Ovary (tissue), 9 donors: ENCODE data around the gene CENPO. TPM values are rescaled to one million over a fixed set of nuclear protein-coding genes. Genes with fewer than 3 reads are reported as not detected.

Experiments
- DNase-seq, 5 donors: peaks; one replicate each; pipeline ENCODE4 v3.0.0-alpha.2; 2019 to 2020
- H3K27ac ChIP-seq, 2 donors: fragments of 200-600 bp; one replicate each; pipeline versions ENCODE4 v1.5.1 to v1.8.0; 2019 to 2022
- H3K27me3 ChIP-seq: fragments of 200-600 bp; one replicate; pipeline ENCODE4 v1.8.0; 2022
- H3K36me3 ChIP-seq: fragments of 200-600 bp; sonication (generic); one replicate; pipeline ENCODE4 v1.5.1; 2019
- H3K4me1 ChIP-seq: one replicate; pipeline ENCODE4 v1.8.1; 2013; ENCODE audit warnings: mild to moderate bottlenecking, moderate library complexity; ENCODE audit not compliant: insufficient read depth
- H3K4me3 ChIP-seq: fragments of 200-600 bp; sonication (generic); one replicate; pipeline ENCODE4 v1.5.1; 2017
- H3K9me3 ChIP-seq, 2 donors: fragments of 200-600 bp in 1 of 2; sonication (generic) in 1 of 2; one replicate each; pipeline versions ENCODE4 v1.5.1 to v1.8.1; 2013 to 2019; ENCODE audit warnings: mild to moderate bottlenecking in 1 of 2, moderate library complexity in 1 of 2
- CTCF ChIP-seq, 3 donors: fragments of 450-650 bp in 2 of 3; fragments of 200-600 bp in 1 of 3; IDR thresholded peaks; one replicate each; pipeline versions ENCODE4 v1.5.1 to v1.8.0; 2016 to 2022; ENCODE audit warnings: antibody characterized with exemption in 3 of 3, mild to moderate bottlenecking in 1 of 3
- EP300 ChIP-seq: sonication (generic); formaldehyde crosslinking; IDR thresholded peaks from one replicate; pipeline ENCODE4 v1.6.1; 2017; ENCODE audit warnings: antibody characterized with exemption
- POLR2A ChIP-seq: fragments of 450-650 bp; IDR thresholded peaks from one replicate; pipeline ENCODE4 v1.6.1; 2017; ENCODE audit warnings: antibody characterized with exemption, mild to moderate bottlenecking, moderate library complexity
- WGBS, 3 donors: extraction: QIAGEN DNeasy Blood & Tissue Kit in 1 of 3; methylation state at CpG; one replicate each; pipeline versions ENCODE4 v1.1.5 to v1.1.7; 2013 to 2017; 5-methylcytosine and 5-hydroxymethylcytosine counted together
- intact Hi-C, 4 donors: fragments of 100-400 bp; cut with DNase I; formaldehyde crosslinking; loops; one replicate each; pipeline versions ENCODE4 v1.11.0 to v1.15.1; 2022 to 2023
- polyA plus RNA-seq, 2 donors: library from polyadenylated mRNA; stranded (reverse); fragments of 200-250 nt in 1 of 2; fragments of 350-450 nt in 1 of 2; fragmentation: Illumina TruSeq in 1 of 2; extraction: RNeasy Lipid Tissue Mini Kit (QIAGEN cat#74804) in 1 of 2; gene quantifications; one replicate each; pipeline ENCODE4 v1.2.3, GENCODE V29; 2013 to 2014
- total RNA-seq, 7 donors: library from RNA; depleted of rRNA in 2 of 7; stranded (reverse); fragments of >200 nt in 2 of 7; fragmentation: NEBNext Ultra II Directional in 3 of 7; extraction: Animal tissue kit (Norgen Biotek cat#: 25700) in 3 of 7; gene quantifications; one replicate each; pipeline versions ENCODE4 v1.1.0 to v1.2.4, GENCODE V29; 2016 to 2023
- donor health status: DM: no; HTN: no; CAD: no; lungs with moderate emphysema.
- donor health status: DM: no; HTN: no; CAD: no.
- donor health status: Bipolar disorder and iron deficiency.
- donor health status: DM: yes; HTN: yes; CAD: no.
- donor health status: DM: no; HTN: no; CAD: no.
- donor health status: DM: yes; HTN: yes; CAD: no.

Gene CENPO
- total and polyA plus RNA-seq, 9 donors = 1.0 to 4.7 (median 2.4) TPM

DNA sequence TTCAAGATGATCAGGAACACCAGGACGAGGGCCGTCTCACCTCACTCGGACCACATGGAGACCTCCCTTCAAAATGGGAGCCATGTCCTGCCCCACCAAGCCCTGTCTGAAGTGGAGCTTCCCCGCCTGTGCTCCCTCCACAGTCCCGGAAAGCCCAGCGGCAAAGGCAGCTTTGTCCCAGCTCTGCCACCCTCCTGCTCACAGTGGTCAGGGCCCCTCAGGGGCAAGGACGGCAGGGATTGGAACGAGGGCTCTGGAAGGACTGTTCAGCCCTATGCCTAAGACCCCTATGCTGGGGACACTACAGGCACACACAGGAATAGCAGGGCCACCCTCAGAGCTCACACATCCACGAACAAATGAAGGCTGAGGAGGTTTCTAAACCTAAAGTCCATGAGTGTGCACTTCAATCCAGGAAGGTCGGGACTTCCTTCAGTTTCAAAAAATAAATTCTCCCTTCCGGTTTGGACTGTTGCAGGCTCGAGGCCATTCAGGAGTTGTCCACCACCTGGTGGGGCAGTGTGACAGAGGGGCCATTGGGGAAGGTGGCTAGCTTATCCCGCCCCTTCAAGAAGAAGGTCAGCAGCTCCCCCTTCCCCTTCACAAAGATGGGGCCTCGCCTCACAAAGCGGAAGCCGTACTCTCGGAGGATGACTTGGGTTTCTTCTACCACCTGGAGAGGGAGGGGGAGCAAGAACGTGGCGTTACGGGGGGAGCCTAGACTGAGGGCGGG is 26.4 kb downstream of the CENPO start:
- no peaks in the 10 kb centered on the region for H3K27me3 ChIP-seq
- no peaks in the 10 kb centered on the region for H3K9me3 ChIP-seq
- no peak for DNase-seq
- intact Hi-C loops = loop anchor here in 1 of 4 donors (10.0 kb wide), 2 partner anchors 315 to 375 kb away; no protein-coding TSS in a partner anchor
- H3K4me1 ChIP-seq = peaks cover 2% of the 10 kb centered on the region
- no peak overlapping the region for H3K4me3 ChIP-seq
- peaks cover 3% of the 10 kb centered on the region for H3K36me3 ChIP-seq
- no peak for TF ChIP-seq EP300
- TF ChIP-seq CTCF (IDR thresholded peaks at IDR 0.05) = no peak
- no peak for TF ChIP-seq POLR2A
- WGBS, 3 donors = 82 to 86% (median 85%) methylated on average over 21 of the region's 21 CpGs
- H3K27ac ChIP-seq = peak overlapping the region in 1 of 2 donors; percentile 31

DNA sequence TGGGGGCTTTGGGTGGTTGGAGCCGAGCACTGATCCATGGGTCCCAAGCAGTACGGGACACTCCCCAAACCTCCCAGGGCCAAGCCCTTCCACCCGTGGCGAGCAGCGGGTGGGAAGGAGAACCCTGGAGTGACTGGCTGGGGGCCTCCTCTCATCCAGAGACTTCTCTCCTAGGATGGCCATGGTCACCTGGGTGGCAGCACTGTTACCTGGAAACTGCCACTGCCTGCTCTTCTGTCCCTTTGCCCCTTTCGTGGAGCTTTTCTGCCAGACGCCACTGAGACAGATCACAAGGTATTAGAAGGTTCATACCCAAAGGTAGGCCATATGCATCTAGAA is 26.9 kb downstream of the CENPO start:
- no peak for TF ChIP-seq CTCF (IDR thresholded peaks at IDR 0.05)
- no peak for TF ChIP-seq POLR2A
- TF ChIP-seq EP300 = no peak
- 93 to 96% (median 93%) methylated on average over 7 of the region's 7 CpGs for WGBS, 3 donors
- Histone ChIP-seq H3K4me1 (peaks cover 2% of the 10 kb centered on the region), H3K27ac (no peak overlapping the region), H3K36me3 (peaks cover 3% of the 10 kb centered on the region), H3K27me3 (no peaks in the 10 kb centered on the region), H3K4me3 (no peak overlapping the region), H3K9me3 (no peaks in the 10 kb centered on the region)
- intact Hi-C loops = loop anchor here in 1 of 4 donors (10.0 kb wide), 2 partner anchors 315 to 375 kb away; no protein-coding TSS in a partner anchor
- no peak for DNase-seq

DNA sequence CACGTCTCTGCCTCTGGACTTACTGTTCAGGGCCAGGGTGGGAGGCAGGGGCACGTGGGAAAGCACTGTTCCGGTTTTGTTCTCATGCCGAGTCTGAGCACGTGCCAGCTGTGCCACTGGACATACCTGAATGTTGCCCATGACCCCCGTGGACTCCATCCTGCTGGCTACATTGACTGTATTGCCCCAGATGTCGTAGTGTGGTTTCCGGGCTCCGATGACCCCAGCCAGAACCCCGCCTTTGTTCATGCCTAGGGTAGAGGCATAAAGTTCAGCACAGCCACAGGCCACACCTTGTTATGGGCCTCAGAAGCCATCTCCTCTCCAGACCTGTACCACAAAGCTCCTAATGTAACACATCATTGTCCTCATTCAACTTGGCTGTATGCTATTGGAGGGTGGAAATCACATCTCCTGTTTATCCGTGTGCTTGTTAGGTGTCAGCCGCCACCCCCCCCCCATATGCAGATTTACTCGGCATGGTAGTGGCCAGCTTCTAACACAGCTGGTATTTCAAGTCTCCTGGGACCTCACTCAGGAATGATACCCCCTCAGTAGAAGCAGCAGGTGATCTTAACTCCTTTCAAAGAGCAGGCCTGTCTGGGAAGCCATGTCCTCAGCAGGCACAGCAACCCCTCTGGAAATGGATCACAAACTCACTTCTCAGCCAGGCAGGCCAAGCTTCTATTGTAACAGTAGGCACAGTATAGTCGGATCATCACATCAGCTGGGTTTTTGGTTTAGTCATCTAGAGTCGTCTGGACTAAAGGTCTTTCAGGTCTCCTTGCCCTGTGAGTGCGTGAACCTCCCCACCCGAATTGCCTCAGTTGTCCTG is 27.6 kb downstream of the CENPO start:
- intact Hi-C loops = loop anchor here in 1 of 4 donors (10.0 kb wide), 2 partner anchors 314 to 374 kb away; no protein-coding TSS in a partner anchor
- no peaks in the 10 kb centered on the region for H3K27me3 ChIP-seq
- 84 to 89% (median 87%) methylated on average over 17 of the region's 17 CpGs for WGBS, 3 donors

More for the DNA sequence above, 27.6 kb downstream of the CENPO start:
- Histone ChIP-seq H3K4me1 (peaks cover 2% of the 10 kb centered on the region), H3K9me3 (no peaks in the 10 kb centered on the region), H3K27ac (no peak overlapping the region), H3K4me3 (no peak overlapping the region), H3K36me3 (peaks cover 3% of the 10 kb centered on the region)
- no peak for TF ChIP-seq CTCF (IDR thresholded peaks at IDR 0.05)
- TF ChIP-seq POLR2A = no peak
- no peak for TF ChIP-seq EP300
- no peak for DNase-seq
